PC-3 (cell line): ENCODE results near the gene CD8A. TPM values are rescaled to one million over a fixed set of nuclear protein-coding genes. Genes with fewer than 3 reads are reported as not detected.

Source experiments
- ATAC-seq: fragments of 200-7000 bp; cut with Tn5 transposase; 2 replicates; pipeline ENCODE4 v1.9.1; 2020; ENCODE audit warnings: mild to moderate bottlenecking, moderate library complexity
- BruUV-seq: library from RNA; stranded (reverse); fragments of 400-500 nt; replicated peaks from 2 replicates; lab custom pipeline; 2021; lab: Mats Ljungman, UMichigan
- CTCF ChIA-PET: fragments of 300-600 bp; sonication (Branson Sonifier 250); formaldehyde crosslinking; loops from one replicate; lab custom pipeline; 2022; ENCODE audit warnings: antibody characterized with exemption; lab: Charles Lee
- POLR2A ChIA-PET: fragments of 300-600 bp; sonication (Branson Sonifier 250); formaldehyde crosslinking; loops from one replicate; lab custom pipeline; 2022; ENCODE audit warnings: antibody characterized with exemption; ENCODE audit not compliant: unreplicated experiment; lab: Charles Lee
- DNase-seq: peaks from one replicate; pipeline ENCODE4 v3.0.0-alpha.2; 2015
- H2AFZ ChIP-seq: fragments of 300-600 bp; sonication (generic); 2 replicates; pipeline ENCODE4 v1.6.0; 2016; ENCODE audit warnings: antibody characterized with exemption, low read length
- H3F3A ChIP-seq: fragments of 300-600 bp; sonication (generic); one replicate; pipeline ENCODE4 v1.6.0; 2017; ENCODE audit warnings: antibody characterized with exemption, low read length, control low read depth, mild to moderate bottlenecking; ENCODE audit not compliant: unreplicated experiment
- H3K27ac ChIP-seq: fragments of 300-600 bp; sonication (generic); 2 replicates; pipeline ENCODE4 v1.5.1; 2016; ENCODE audit warnings: mild to moderate bottlenecking, low read length
- H3K27me3 ChIP-seq: fragments of 300-600 bp; sonication (generic); 2 replicates; pipeline ENCODE4 v1.6.1; 2016; ENCODE audit warnings: low read length, mixed read lengths
- H3K36me3 ChIP-seq: fragments of 300-600 bp; sonication (generic); 2 replicates; pipeline ENCODE4 v1.6.1; 2016; ENCODE audit warnings: low read depth, mixed run types, low read length, mixed read lengths
- H3K4me1 ChIP-seq: fragments of 300-600 bp; sonication (generic); 2 replicates; pipeline ENCODE4 v1.5.1; 2016; ENCODE audit warnings: low read length; ENCODE audit not compliant: insufficient read depth
- H3K4me2 ChIP-seq: fragments of 300-600 bp; sonication (generic); 2 replicates; pipeline ENCODE4 v1.6.0; 2016; ENCODE audit warnings: low read length
- H3K4me3 ChIP-seq: fragments of 300-600 bp; sonication (generic); 2 replicates; pipeline ENCODE4 v1.5.1; 2016; ENCODE audit warnings: mild to moderate bottlenecking, low read length, mixed read lengths
- H3K79me2 ChIP-seq: fragments of 300-600 bp; sonication (generic); 2 replicates; pipeline ENCODE4 v1.6.1; 2017; ENCODE audit warnings: low read length, mixed read lengths
- H3K9ac ChIP-seq: fragments of 300-600 bp; sonication (generic); 2 replicates; pipeline ENCODE4 v1.6.0; 2016; ENCODE audit warnings: mild to moderate bottlenecking, low read length
- H3K9me2 ChIP-seq: fragments of 300-600 bp; sonication (generic); replicated peaks from 2 replicates; pipeline ENCODE4 v1.6.1; 2016; ENCODE audit warnings: mixed run types, low read length, mixed read lengths
- H3K9me3 ChIP-seq: fragments of 300-600 bp; sonication (generic); 2 replicates; pipeline ENCODE4 v1.6.1; 2016; ENCODE audit warnings: low read length, mixed read lengths
- H4K20me1 ChIP-seq: fragments of 300-600 bp; sonication (generic); 2 replicates; pipeline ENCODE4 v1.6.1; 2016; ENCODE audit warnings: low read length, mixed read lengths
- CTCF ChIP-seq: fragments of 300-600 bp; sonication (generic); conservative IDR thresholded peaks from 2 replicates; pipeline ENCODE4 v1.5.1; 2017; ENCODE audit warnings: antibody characterized with exemption, low read depth, mild to moderate bottlenecking, low read length
- EZH2 ChIP-seq: fragments of 300-600 bp; sonication (generic); IDR thresholded peaks from one replicate; pipeline ENCODE4 v1.6.1; 2017; ENCODE audit warnings: antibody characterized with exemption, mild to moderate bottlenecking, low read length; ENCODE audit not compliant: unreplicated experiment
- EZH2phosphoT487 ChIP-seq: fragments of 300-600 bp; sonication (generic); IDR thresholded peaks from 2 replicates; pipeline ENCODE4 v1.6.1; 2018; ENCODE audit warnings: mild to moderate bottlenecking, antibody characterized with exemption, low read length, borderline replicate concordance
- intact Hi-C: fragments of 100-400 bp; cut with micrococcal nuclease; formaldehyde crosslinking; loops from 2 replicates; pipeline ENCODE4 v1.9.0; 2023
- total RNA-seq: library from RNA; depleted of rRNA; stranded (reverse); fragments of >200 nt; gene quantifications from 2 replicates; pipeline ENCODE4 v1.2.3, GENCODE V29; 2014

CD8A gene
- total RNA-seq, 1 experiment from 2014 or later: 0.18 TPM

- Histone ChIP-seq H4K20me1 (no peaks in the 10 kb centered on the region), H3K4me3 (no peak overlapping the region), H3K4me2 (no peak overlapping the region), H3K27ac (no peak overlapping the region), H3K9me3 (no peaks in the 10 kb centered on the region), H2AFZ (no peak overlapping the region), H3K36me3 (peaks cover 6% of the 10 kb centered on the region), H3K9ac (no peak overlapping the region), H3F3A (no peaks in the 10 kb centered on the region), H3K27me3 (no peaks in the 10 kb centered on the region), H3K4me1 (no peaks in the 10 kb centered on the region), H3K79me2 (no peaks in the 10 kb centered on the region), H3K9me2 (no peaks in the 10 kb centered on the region)
- intact Hi-C loops: no loop called here
- ChIA-PET POLR2A (no interaction called here), CTCF (no interaction called here)
- no TSS peak for BruUV-seq
- TF ChIP-seq EZH2phosphoT487: no peak
- TF ChIP-seq CTCF: no peak
- ATAC-seq (no peak), DNase-seq (no peak)
Measured at GRCh38 chr2:86772611-86773010, 18.1 kb downstream of the CD8A start.

GRCh38 chr2:86770816-86771301, 19.9 kb downstream of the CD8A start:
- Histone ChIP-seq H3F3A (no peaks in the 10 kb centered on the region), H3K27ac (no peak overlapping the region), H3K4me3 (no peak overlapping the region), H3K4me2 (no peak overlapping the region), H3K4me1 (no peaks in the 10 kb centered on the region), H3K9me3 (no peaks in the 10 kb centered on the region), H3K79me2 (no peaks in the 10 kb centered on the region), H2AFZ (no peak overlapping the region), H3K9ac (no peak overlapping the region), H4K20me1 (no peaks in the 10 kb centered on the region), H3K36me3 (peaks cover 10% of the 10 kb centered on the region), H3K9me2 (no peaks in the 10 kb centered on the region), H3K27me3 (no peaks in the 10 kb centered on the region)
- no peak for DNase-seq
- ChIA-PET CTCF (no interaction called here), POLR2A (no interaction called here)
- no TSS peak for BruUV-seq
- TF ChIP-seq EZH2 (no peak), EZH2phosphoT487 (no peak), CTCF (no peak)
- ATAC-seq: no peak
- intact Hi-C loops: no loop called here

- POLR2A ChIA-PET: no interaction called here
Measured at GRCh38 chr2:86769838-86770237, 20.9 kb downstream of the CD8A start.

More at GRCh38 chr2:86769838-86770237, 20.9 kb downstream of the CD8A start:
- no TSS peak for BruUV-seq
- Histone ChIP-seq H3K27me3 (no peaks in the 10 kb centered on the region), H3F3A (no peaks in the 10 kb centered on the region), H3K4me2 (no peak overlapping the region), H3K9me2 (no peaks in the 10 kb centered on the region), H3K9ac (no peak overlapping the region), H3K27ac (no peak overlapping the region), H3K4me1 (no peaks in the 10 kb centered on the region), H3K79me2 (no peaks in the 10 kb centered on the region), H3K9me3 (no peaks in the 10 kb centered on the region), H3K4me3 (no peak overlapping the region), H4K20me1 (no peaks in the 10 kb centered on the region), H3K36me3 (peaks cover 16% of the 10 kb centered on the region), H2AFZ (no peak overlapping the region)
- CTCF ChIA-PET: no interaction called here
- intact Hi-C loops: no loop called here
- DNase-seq (no peak), ATAC-seq (no peak)
- TF ChIP-seq CTCF (no peak), EZH2phosphoT487 (no peak), EZH2 (no peak)
